ENCODE data around the gene INHA. TPM values are rescaled to one million over a fixed set of nuclear protein-coding genes. Genes with fewer than 3 reads are reported as not detected.

INHA gene
- total RNA-seq, 1 donor from 2014 or later = not detected

- Histone ChIP-seq H3K36me3 (ENCODE audit: control insufficient read depth in 3 of 3, insufficient read depth in 3 of 3, low read length in 3 of 3) (peaks cover 15 to 22% (median 19%) of the 10 kb centered on the region in 3 donors), H3K9me3 (ENCODE audit: control insufficient read depth in 3 of 3, low read length in 3 of 3) (no peaks in the 10 kb centered on the region), H3K9ac (ENCODE audit: low read depth in 1 of 3, low read length in 3 of 3) (no peak overlapping the region), H3K4me3 (ENCODE audit: low read length in 3 of 3) (no peak overlapping the region), H3K27me3 (ENCODE audit: control insufficient read depth in 3 of 3, insufficient read depth in 3 of 3, low read length in 3 of 3) (peaks cover 0 to 1% (median 0%) of the 10 kb centered on the region in 3 donors), H3K4me1 (ENCODE audit: control insufficient read depth in 3 of 3, insufficient read depth in 3 of 3, low read length in 3 of 3) (peaks cover 21 to 28% (median 24%) of the 10 kb centered on the region in 3 donors), H3K27ac (ENCODE audit: low read depth, low read length) (no peak overlapping the region)
These were observed 32.0 kb upstream of the INHA start for GRCh38 chr2:219539926-219540678.

GRCh38 chr2:219540784-219541504 lies 31.2 kb upstream of the INHA start:
- no peak overlapping the region for H3K27ac ChIP-seq (ENCODE audit: low read depth, low read length)
- no peak overlapping the region for H3K9ac ChIP-seq (ENCODE audit: low read depth in 1 of 3, low read length in 3 of 3)
- H3K36me3 ChIP-seq (ENCODE audit: control insufficient read depth in 3 of 3, insufficient read depth in 3 of 3, low read length in 3 of 3) = peaks cover 15 to 22% (median 19%) of the 10 kb centered on the region in 3 donors
- no peaks in the 10 kb centered on the region for H3K9me3 ChIP-seq (ENCODE audit: control insufficient read depth in 3 of 3, low read length in 3 of 3)
- peaks cover 0 to 6% (median 0%) of the 10 kb centered on the region in 3 donors for H3K27me3 ChIP-seq (ENCODE audit: control insufficient read depth in 3 of 3, insufficient read depth in 3 of 3, low read length in 3 of 3)
- peaks cover 21 to 28% (median 24%) of the 10 kb centered on the region in 3 donors for H3K4me1 ChIP-seq (ENCODE audit: control insufficient read depth in 3 of 3, insufficient read depth in 3 of 3, low read length in 3 of 3)
- H3K4me3 ChIP-seq (ENCODE audit: low read length in 3 of 3) = no peak overlapping the region

- Histone ChIP-seq H3K27ac (ENCODE audit: low read depth, low read length) (no peak overlapping the region), H3K9me3 (ENCODE audit: control insufficient read depth in 3 of 3, low read length in 3 of 3) (no peaks in the 10 kb centered on the region), H3K9ac (ENCODE audit: low read depth in 1 of 3, low read length in 3 of 3) (peak overlapping the region in 1 of 3 donors; percentile 45), H3K36me3 (ENCODE audit: control insufficient read depth in 3 of 3, insufficient read depth in 3 of 3, low read length in 3 of 3) (peaks cover 15 to 22% (median 19%) of the 10 kb centered on the region in 3 donors), H3K4me1 (ENCODE audit: control insufficient read depth in 3 of 3, insufficient read depth in 3 of 3, low read length in 3 of 3) (peaks cover 21 to 28% (median 24%) of the 10 kb centered on the region in 3 donors), H3K27me3 (ENCODE audit: control insufficient read depth in 3 of 3, insufficient read depth in 3 of 3, low read length in 3 of 3) (peaks cover 0 to 6% (median 0%) of the 10 kb centered on the region in 3 donors), H3K4me3 (ENCODE audit: low read length in 3 of 3) (peak overlapping the region in 2 of 3 donors; percentile 53 to 61)
These were observed 30.4 kb upstream of the INHA start for GRCh38 chr2:219541611-219542180.

GRCh38 chr2:219542931-219543595 lies 29.0 kb upstream of the INHA start:
- peak overlapping the region; percentile 36 to 83 (median 82) for H3K9ac ChIP-seq (ENCODE audit: low read depth in 1 of 3, low read length in 3 of 3)
- peak overlapping the region; percentile 62 to 80 (median 75) for H3K4me3 ChIP-seq (ENCODE audit: low read length in 3 of 3)
- H3K4me1 ChIP-seq (ENCODE audit: control insufficient read depth in 3 of 3, insufficient read depth in 3 of 3, low read length in 3 of 3) = peaks cover 21 to 28% (median 24%) of the 10 kb centered on the region in 3 donors
- H3K27me3 ChIP-seq (ENCODE audit: control insufficient read depth in 3 of 3, insufficient read depth in 3 of 3, low read length in 3 of 3) = peaks cover 0 to 6% (median 0%) of the 10 kb centered on the region in 3 donors
- peaks cover 15 to 22% (median 19%) of the 10 kb centered on the region in 3 donors for H3K36me3 ChIP-seq (ENCODE audit: control insufficient read depth in 3 of 3, insufficient read depth in 3 of 3, low read length in 3 of 3)
- no peaks in the 10 kb centered on the region for H3K9me3 ChIP-seq (ENCODE audit: control insufficient read depth in 3 of 3, low read length in 3 of 3)
- H3K27ac ChIP-seq (ENCODE audit: low read depth, low read length) = peak overlapping the region; percentile 83

- H3K36me3 ChIP-seq (ENCODE audit: control insufficient read depth in 3 of 3, insufficient read depth in 3 of 3, low read length in 3 of 3) = peaks cover 15 to 19% (median 19%) of the 10 kb centered on the region in 3 donors
- H3K4me1 ChIP-seq (ENCODE audit: control insufficient read depth in 3 of 3, insufficient read depth in 3 of 3, low read length in 3 of 3) = peaks cover 21 to 28% (median 24%) of the 10 kb centered on the region in 3 donors
- H3K9ac ChIP-seq (ENCODE audit: low read depth in 1 of 3, low read length in 3 of 3) = peak within 1 kb of the TSS; percentile 36 to 83 (median 82)
- H3K9me3 ChIP-seq (ENCODE audit: control insufficient read depth in 3 of 3, low read length in 3 of 3) = no peaks in the 10 kb centered on the region
- H3K27me3 ChIP-seq (ENCODE audit: control insufficient read depth in 3 of 3, insufficient read depth in 3 of 3, low read length in 3 of 3) = peaks cover 0 to 6% (median 0%) of the 10 kb centered on the region in 3 donors
- peak within 1 kb of the TSS; percentile 62 to 80 (median 75) for H3K4me3 ChIP-seq (ENCODE audit: low read length in 3 of 3)
- peak within 1 kb of the TSS; percentile 83 for H3K27ac ChIP-seq (ENCODE audit: low read depth, low read length)
These were observed 28.3 kb upstream of the INHA start, which contains the start of the genes CHPF and TMEM198 for GRCh38 chr2:219543596-219544358. CHPF (minus strand) TSS chr2:219543809; CDS start chr2:219543538, 271 bp downstream. TMEM198 (plus strand) TSS chr2:219544028; CDS start chr2:219544728, 700 bp downstream.

- peak overlapping the region; percentile 54 to 75 (median 61) for H3K4me3 ChIP-seq (ENCODE audit: low read length in 3 of 3)
- peaks cover 0 to 6% (median 0%) of the 10 kb centered on the region in 3 donors for H3K27me3 ChIP-seq (ENCODE audit: control insufficient read depth in 3 of 3, insufficient read depth in 3 of 3, low read length in 3 of 3)
- no peak overlapping the region for H3K27ac ChIP-seq (ENCODE audit: low read depth, low read length)
- H3K9me3 ChIP-seq (ENCODE audit: control insufficient read depth in 3 of 3, low read length in 3 of 3) = no peaks in the 10 kb centered on the region
- H3K4me1 ChIP-seq (ENCODE audit: control insufficient read depth in 3 of 3, insufficient read depth in 3 of 3, low read length in 3 of 3) = peaks cover 21 to 28% (median 24%) of the 10 kb centered on the region in 3 donors
- peaks cover 11 to 15% (median 14%) of the 10 kb centered on the region in 3 donors for H3K36me3 ChIP-seq (ENCODE audit: control insufficient read depth in 3 of 3, insufficient read depth in 3 of 3, low read length in 3 of 3)
- peak overlapping the region in 2 of 3 donors; percentile 60 to 65 for H3K9ac ChIP-seq (ENCODE audit: low read depth in 1 of 3, low read length in 3 of 3)
These were observed 27.5 kb upstream of the INHA start for GRCh38 chr2:219544567-219544966.

GRCh38 chr2:219545295-219545942 lies 26.7 kb upstream of the INHA start:
- H3K9me3 ChIP-seq (ENCODE audit: control insufficient read depth in 3 of 3, low read length in 3 of 3) = no peaks in the 10 kb centered on the region
- H3K36me3 ChIP-seq (ENCODE audit: control insufficient read depth in 3 of 3, insufficient read depth in 3 of 3, low read length in 3 of 3) = peaks cover 5 to 10% (median 7%) of the 10 kb centered on the region in 3 donors
- H3K4me1 ChIP-seq (ENCODE audit: control insufficient read depth in 3 of 3, insufficient read depth in 3 of 3, low read length in 3 of 3) = peaks cover 21 to 28% (median 24%) of the 10 kb centered on the region in 3 donors
- no peak overlapping the region for H3K9ac ChIP-seq (ENCODE audit: low read depth in 1 of 3, low read length in 3 of 3)
- peaks cover 0 to 6% (median 0%) of the 10 kb centered on the region in 3 donors for H3K27me3 ChIP-seq (ENCODE audit: control insufficient read depth in 3 of 3, insufficient read depth in 3 of 3, low read length in 3 of 3)
- no peak overlapping the region for H3K27ac ChIP-seq (ENCODE audit: low read depth, low read length)
- no peak overlapping the region for H3K4me3 ChIP-seq (ENCODE audit: low read length in 3 of 3)

GRCh38 chr2:219545943-219546352 lies 26.2 kb upstream of the INHA start:
- peaks cover 1 to 7% (median 6%) of the 10 kb centered on the region in 3 donors for H3K36me3 ChIP-seq (ENCODE audit: control insufficient read depth in 3 of 3, insufficient read depth in 3 of 3, low read length in 3 of 3)

More at GRCh38 chr2:219545943-219546352, 26.2 kb upstream of the INHA start:
- peaks cover 0 to 6% (median under 1%) of the 10 kb centered on the region in 3 donors for H3K27me3 ChIP-seq (ENCODE audit: control insufficient read depth in 3 of 3, insufficient read depth in 3 of 3, low read length in 3 of 3)
- H3K4me3 ChIP-seq (ENCODE audit: low read length in 3 of 3) = no peak overlapping the region
- H3K27ac ChIP-seq (ENCODE audit: low read depth, low read length) = no peak overlapping the region
- no peaks in the 10 kb centered on the region for H3K9me3 ChIP-seq (ENCODE audit: control insufficient read depth in 3 of 3, low read length in 3 of 3)
- H3K9ac ChIP-seq (ENCODE audit: low read depth in 1 of 3, low read length in 3 of 3) = no peak overlapping the region
- H3K4me1 ChIP-seq (ENCODE audit: control insufficient read depth in 3 of 3, insufficient read depth in 3 of 3, low read length in 3 of 3) = peaks cover 21 to 28% (median 24%) of the 10 kb centered on the region in 3 donors

Data from skeletal muscle tissue (tissue), 4 donors.